ENCODE measurements around the gene NCAM1.
"Not testable (repeated sequence)": the region's sequence is repeated elsewhere in the genome, so short reads cannot be mapped to it uniquely, and the experiment has no call there.

Gene NCAM1

GRCh38 chr11:113022262-113022661 lies 61.0 kb downstream of the NCAM1 start:
- peak; percentile 71 for DNase-seq

GRCh38 chr11:113023228-113023627 lies 62.0 kb downstream of the NCAM1 start:
- peak; percentile 66 for DNase-seq

- no peak for DNase-seq
Observed at GRCh38 chr11:113023986-113024385, 62.8 kb downstream of the NCAM1 start.

- DNase-seq, result no peak
Observed at GRCh38 chr11:113026778-113027177, 65.6 kb downstream of the NCAM1 start.

GRCh38 chr11:113034576-113034975 lies 73.4 kb downstream of the NCAM1 start:
- peak; percentile 77 for DNase-seq

- DNase-seq, result no peak
Observed at GRCh38 chr11:113035708-113036107, 74.5 kb downstream of the NCAM1 start.

- no peak for DNase-seq
Observed at GRCh38 chr11:113043698-113044097, 82.5 kb downstream of the NCAM1 start.

GRCh38 chr11:113045146-113045545 lies 83.9 kb downstream of the NCAM1 start:
- no peak for DNase-seq

- no peak for DNase-seq
Observed at GRCh38 chr11:113046866-113047265, 85.6 kb downstream of the NCAM1 start.

- peak; percentile 89 for DNase-seq
Observed at GRCh38 chr11:113048820-113049768, 87.9 kb downstream of the NCAM1 start.

- DNase-seq, result not testable (repeated sequence)
Observed at GRCh38 chr11:113053042-113053441, 91.8 kb downstream of the NCAM1 start.

- DNase-seq, result no peak
Observed at GRCh38 chr11:113057038-113057437, 95.8 kb downstream of the NCAM1 start.

GRCh38 chr11:113059548-113059947 lies 98.3 kb downstream of the NCAM1 start:
- DNase-seq, result no peak

GRCh38 chr11:113065330-113065729 lies 104.1 kb downstream of the NCAM1 start:
- DNase-seq, result no peak

- no peak for DNase-seq
Observed at GRCh38 chr11:113072237-113072858, 111.1 kb downstream of the NCAM1 start.

GRCh38 chr11:113073290-113073953 lies 112.2 kb downstream of the NCAM1 start:
- no peak for DNase-seq

- no peak for DNase-seq
Observed at GRCh38 chr11:113075586-113076095, 114.4 kb downstream of the NCAM1 start.

GRCh38 chr11:113077379-113077778 lies 116.2 kb downstream of the NCAM1 start:
- no peak for DNase-seq

- no peak for DNase-seq
Observed at GRCh38 chr11:113082341-113082955, 121.2 kb downstream of the NCAM1 start.

GRCh38 chr11:113083571-113083970 lies 122.4 kb downstream of the NCAM1 start:
- DNase-seq, result no peak

GRCh38 chr11:113084297-113084696 lies 123.1 kb downstream of the NCAM1 start:
- DNase-seq, result no peak

- no peak for DNase-seq
Observed at GRCh38 chr11:113085446-113085845, 124.2 kb downstream of the NCAM1 start.

- DNase-seq, result no peak
Observed at GRCh38 chr11:113087706-113088105, 126.5 kb downstream of the NCAM1 start.
